HG03139 (cell line): ENCODE measurements around the gene CPHXL.

ENCODE experiments used
- ATAC-seq: cut with Tn5 transposase; IDR thresholded peaks from one replicate; pipeline ENCODE4 v1.9.1; 2021; ENCODE audit not compliant: unreplicated experiment

CPHXL gene

DNA sequence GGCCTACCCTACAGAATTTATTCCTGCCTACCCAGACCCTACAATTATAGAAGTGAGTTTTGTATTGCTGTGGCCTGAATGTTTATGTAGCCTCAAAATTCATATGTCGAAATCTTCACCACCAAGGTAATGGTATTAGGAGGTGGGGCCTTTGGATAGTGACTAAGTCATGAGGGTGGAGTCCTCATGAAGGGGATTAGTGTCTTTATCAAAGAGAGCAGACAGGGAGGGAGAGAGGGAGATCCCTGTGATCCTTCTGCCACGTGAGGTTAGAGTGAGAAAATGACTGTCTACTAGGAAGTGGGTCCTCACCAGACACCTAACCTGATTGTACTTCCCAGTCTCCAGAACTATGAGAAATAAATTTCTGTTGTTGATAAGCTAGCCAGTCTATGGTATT is 24.0 kb downstream of the CPHXL start:
- no peak for ATAC-seq

DNA sequence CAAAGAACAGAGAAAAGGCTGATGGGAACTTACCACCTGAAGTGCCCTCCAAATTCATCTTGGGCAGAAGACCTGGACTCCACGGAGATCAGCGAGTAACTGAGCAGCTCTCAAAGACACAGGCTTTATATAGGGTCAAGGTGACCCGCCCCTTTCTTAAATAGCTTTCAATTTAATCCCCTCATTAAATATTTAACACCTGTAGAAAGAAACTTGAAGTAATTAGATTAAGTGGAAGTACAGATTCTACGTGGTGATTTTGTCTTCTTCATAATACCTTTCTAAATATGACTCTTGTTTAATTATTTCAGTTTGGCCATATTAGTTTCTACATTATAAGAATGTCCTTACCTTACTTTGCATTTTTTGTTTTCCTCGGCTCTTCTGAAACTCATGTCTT is 24.9 kb downstream of the CPHXL start, which contains the start of gene DUXB:
DUXB (minus strand) TSS at position 101 of the 400 bp plus-strand sequence; CDS start at position 58, 43 bp downstream.
- no peak for ATAC-seq

DNA sequence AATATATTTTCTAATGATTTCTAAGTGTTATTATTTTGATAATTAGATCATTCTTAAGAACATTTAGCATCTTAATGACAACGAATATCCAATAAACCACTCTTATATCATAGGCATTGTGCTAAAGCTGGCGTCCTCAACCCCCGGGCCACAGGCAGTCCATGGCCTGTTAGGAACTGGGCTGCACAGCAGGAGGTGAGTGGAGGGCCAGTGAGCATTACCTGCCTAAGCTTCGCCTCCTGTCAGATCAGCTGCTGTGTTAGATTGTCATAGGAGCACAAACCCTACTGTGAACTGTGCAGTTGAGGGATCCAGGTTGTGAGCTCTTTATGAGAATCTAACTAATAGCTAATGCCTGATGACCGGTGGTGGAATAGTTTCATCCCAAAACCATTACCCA is 28.7 kb downstream of the CPHXL start:
- ATAC-seq: no peak

DNA sequence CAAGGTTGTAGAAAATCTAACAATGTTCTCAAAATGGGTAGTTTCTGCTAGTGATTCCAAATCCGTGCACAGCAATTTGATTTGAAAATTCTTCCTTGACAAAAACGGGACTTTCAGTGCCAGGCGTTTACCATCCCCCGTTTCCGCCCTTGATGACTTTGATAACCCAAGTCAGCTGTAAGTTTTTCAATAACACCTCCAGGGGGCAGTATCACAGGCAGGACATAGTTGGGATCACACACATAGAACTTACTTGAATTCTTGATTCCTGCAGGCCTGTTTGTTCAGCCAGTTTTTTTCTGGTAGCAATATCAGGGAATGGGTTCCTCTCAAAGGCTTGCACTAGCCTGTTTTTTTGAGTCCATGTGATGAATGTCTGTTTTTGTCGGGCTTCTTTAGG is 30.6 kb downstream of the CPHXL start:
- no peak for ATAC-seq

DNA sequence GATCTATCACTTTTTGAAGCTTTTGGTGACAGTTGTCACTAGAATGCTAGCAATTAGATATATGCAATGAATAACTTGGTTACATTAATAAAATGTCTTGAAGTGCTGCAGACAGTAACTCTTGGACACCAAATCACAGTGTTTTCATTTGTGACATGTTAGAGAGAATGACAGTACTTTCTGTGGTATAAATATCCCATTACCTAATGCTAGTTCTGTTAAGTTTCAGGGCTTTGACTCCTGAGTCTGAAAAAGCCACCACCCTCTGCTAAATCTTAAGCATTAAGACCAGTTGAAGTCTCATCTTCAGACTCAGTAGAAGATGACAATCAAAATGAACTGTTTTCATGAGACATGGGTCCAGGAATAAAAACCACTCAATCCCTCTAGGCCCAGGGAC is 38.9 kb downstream of the CPHXL start:
- no peak for ATAC-seq

DNA sequence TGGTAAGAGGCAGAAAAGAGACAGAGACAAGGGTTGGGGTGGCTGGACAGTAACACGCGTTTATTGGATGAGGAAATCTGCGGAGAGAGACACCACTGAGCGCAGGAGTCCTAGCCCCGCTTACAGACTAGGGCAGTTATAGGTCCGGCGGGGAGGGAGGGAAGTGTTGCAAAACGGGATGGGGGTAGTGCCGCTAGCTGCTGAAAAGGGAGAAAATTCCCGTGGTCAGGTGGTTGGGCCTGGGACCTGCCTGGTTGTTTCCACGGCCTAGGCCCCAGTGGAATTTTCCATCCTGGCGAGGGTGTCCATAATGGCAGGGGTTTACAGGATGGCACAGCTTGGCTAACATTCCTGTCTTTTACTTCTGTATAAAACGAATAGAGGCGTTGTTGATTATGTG is 44.0 kb downstream of the CPHXL start:
- no peak for ATAC-seq

DNA sequence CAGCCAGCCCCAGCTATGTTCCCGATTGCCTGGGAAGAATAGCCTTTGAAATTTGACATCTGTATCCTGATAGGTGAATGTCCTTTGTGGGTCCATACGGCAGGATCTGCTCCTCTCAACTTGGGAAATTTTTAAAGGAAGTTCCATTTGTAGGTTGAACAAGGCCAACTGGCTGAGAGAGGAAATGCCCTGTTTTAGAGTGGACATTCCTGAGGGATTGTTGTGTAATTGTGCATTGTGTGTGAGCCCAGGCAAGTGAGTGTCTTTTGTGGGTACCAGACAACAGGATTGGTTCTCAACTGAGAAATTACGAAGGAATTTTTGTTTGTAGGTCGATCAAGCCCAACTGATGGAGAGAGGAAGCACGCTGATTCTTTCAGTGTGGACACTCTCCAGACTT is 46.9 kb downstream of the CPHXL start:
- no peak for ATAC-seq

DNA sequence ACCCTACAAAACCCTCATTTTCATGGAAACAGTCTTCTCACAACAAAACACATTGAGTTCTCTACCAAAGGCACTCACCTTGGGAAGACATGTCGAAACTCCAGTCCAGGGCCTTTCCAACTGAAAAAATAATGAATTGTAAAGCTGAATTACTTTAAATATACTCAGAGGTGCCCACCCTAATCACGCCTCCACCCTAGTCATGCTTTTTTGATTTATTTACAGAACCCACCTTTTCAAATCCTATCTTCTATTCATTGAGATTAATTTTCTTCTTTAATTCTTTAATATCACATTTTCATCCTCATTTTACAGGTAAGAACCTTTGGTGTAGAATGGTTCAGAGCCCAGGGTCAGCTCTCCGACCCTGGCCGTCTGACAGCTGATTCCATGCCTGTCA is 49.4 kb downstream of the CPHXL start, which contains the start of gene CPHXL2:
CPHXL2 (minus strand) TSS at position 101 of the 400 bp plus-strand sequence; CDS start at position 91, 10 bp downstream.
- ATAC-seq: no peak

DNA sequence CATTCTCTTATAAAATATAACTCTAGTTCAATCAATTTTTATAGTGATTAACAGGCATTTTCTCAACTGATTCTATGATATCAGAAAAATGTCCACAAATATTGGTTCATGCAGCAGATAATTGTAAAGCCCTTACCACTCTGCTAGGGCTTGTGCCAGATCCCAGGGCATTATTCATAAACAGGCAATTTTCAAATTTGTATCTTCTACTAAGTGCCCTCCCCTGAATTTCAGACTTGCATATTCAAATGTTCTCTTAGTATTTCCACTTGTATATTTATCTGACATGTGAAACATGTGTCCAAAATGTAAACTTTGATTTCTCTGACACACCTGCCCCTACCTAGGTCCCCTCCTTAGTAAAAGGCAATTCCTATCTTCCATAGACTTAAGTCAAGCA is 58.8 kb downstream of the CPHXL start:
- no peak for ATAC-seq
